Measurements from ENCODE around the gene CGB2.

CGB2 gene

DNA sequence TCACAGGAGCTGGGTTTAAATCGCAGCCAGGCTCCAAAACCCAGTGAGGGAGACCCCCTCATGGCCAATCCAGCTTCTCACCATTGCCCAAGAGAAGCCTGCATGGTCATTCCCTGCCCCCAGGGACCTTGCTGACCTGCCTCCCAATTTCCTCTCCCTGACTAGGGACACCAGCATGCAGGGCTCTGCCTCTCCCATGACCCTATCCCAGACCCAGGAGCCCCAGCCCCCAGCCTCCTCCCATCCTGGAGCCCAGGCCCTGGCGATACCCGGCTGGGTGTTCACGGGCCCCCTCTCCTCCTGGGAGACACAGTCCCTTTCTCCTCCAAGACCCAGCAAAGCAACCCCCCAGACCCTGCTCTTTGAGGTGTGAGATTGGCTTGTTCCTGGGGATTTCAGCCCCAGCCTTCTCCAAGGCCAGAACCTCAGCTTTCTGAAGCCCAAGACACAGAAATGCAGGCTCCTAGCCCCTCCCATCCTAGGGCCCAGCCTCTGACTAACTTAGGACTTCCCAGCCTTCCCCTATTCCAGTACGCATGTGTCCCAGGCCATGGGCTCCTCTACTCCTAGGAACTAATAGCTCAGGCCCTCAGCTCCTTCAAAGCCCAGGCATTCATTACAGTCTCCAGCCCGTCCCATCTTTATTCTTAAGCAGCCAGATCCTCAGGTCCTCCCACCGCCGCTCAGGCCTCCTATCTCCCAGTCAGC lies 39.7 kb upstream of the CGB2 start:
- H3K4me3 ChIP-seq (ENCODE audit: insufficient read depth, low read depth, low read length): peak overlapping the region; percentile 73
- no peaks in the 10 kb centered on the region for H3K27me3 ChIP-seq (ENCODE audit: control insufficient read depth, insufficient read depth, low read length, poor library complexity, severe bottlenecking)
- WGBS, 2 experiments: 42 to 43% methylated on average over 8 of the region's 8 CpGs
- no peaks in the 10 kb centered on the region for H3K9me3 ChIP-seq (ENCODE audit: control insufficient read depth, low read length)
- peaks cover 17% of the 10 kb centered on the region for H3K4me1 ChIP-seq (ENCODE audit: control insufficient read depth, insufficient read depth, low read length)
- H3K27ac ChIP-seq (ENCODE audit: insufficient read depth, low read depth, low read length, poor library complexity, severe bottlenecking): peak overlapping the region; percentile 71
- peaks cover 8% of the 10 kb centered on the region for H3K36me3 ChIP-seq (ENCODE audit: control insufficient read depth, insufficient read depth, low read length)

DNA sequence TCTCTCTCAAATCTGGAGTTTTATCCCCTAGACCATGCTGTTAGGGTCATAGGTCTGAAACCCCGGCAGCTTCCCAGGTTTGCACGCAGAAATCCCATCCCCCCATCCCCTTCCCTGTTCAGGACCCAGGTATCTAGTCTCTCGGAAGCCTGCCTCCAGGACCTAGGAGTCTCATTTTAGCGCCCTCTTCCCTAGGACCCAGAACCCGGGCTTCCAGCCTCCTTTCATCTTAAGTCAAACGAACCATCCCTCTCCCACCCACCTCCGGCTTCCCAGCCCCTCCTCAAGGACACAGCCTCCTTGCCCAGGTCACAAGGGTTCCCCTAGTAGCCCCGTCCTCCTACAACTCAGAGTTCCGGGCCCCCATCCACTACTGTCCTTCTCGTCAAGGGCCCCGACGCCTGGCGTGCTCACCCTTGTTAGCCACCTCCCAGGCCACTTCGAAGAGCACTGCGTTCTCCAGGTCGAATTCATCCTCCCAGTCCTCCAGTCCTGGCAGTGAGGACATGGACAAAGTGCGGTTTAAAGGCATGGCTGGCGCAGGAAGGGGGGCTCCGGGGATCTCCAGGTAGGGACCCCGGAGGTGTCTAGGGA lies 39.0 kb upstream of the CGB2 start:
- peaks cover 17% of the 10 kb centered on the region for H3K4me1 ChIP-seq (ENCODE audit: control insufficient read depth, insufficient read depth, low read length)
- H3K27me3 ChIP-seq (ENCODE audit: control insufficient read depth, insufficient read depth, low read length, poor library complexity, severe bottlenecking): no peaks in the 10 kb centered on the region
- 1% methylated on average over 20 of the region's 20 CpGs for WGBS, 2 experiments
- no peaks in the 10 kb centered on the region for H3K9me3 ChIP-seq (ENCODE audit: control insufficient read depth, low read length)
- H3K36me3 ChIP-seq (ENCODE audit: control insufficient read depth, insufficient read depth, low read length): peaks cover 8% of the 10 kb centered on the region
- peak overlapping the region; percentile 71 for H3K27ac ChIP-seq (ENCODE audit: insufficient read depth, low read depth, low read length, poor library complexity, severe bottlenecking)
- peak overlapping the region; percentile 73 for H3K4me3 ChIP-seq (ENCODE audit: insufficient read depth, low read depth, low read length)

DNA sequence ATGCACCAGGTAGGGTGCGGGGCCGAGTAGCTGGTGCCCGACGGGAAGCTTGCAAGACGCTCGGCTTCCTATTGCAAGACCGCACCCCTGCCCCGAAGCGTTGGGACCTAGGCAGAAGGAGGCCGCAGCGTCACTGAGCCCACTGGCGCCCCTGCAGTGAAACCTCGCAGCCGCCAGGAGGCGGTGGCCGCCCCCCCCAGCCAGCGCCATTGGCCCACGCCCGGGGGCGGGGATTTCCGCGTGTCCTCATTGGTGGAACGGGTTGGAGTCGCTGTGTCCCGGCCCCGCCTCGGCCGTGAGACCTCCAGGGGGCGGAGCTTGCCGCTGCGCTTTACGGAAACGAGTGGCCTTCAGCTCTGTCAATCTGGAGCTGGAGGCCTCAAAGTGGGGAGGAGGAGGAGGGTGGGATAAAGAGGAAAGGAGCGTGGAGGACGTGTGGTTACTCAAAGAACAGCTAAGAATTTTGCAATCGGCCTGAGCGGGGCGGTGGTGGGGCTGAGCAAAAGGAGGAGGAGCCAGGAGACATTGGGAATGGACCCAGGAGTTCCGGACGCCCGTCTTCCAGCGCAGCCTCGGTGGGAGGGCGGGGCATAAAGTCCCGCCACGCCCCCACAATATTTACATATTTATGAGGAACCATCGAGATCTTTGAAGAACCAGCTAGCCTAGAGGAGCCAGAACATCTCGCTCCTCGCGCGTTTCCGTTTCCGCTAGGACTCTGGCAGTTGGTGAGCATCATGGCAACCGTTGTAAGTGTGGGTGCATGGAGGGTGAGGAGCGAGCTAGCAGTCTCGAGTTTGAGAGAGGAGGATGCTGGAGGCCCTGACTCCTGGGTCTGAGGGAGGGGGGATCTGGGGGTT lies 38.3 kb upstream of the CGB2 start, which contains the start of the genes GYS1 and RUVBL2:
Gene GYS1 (minus strand): TSS at position 135 of the 860 bp plus-strand sequence. CDS start 197 bp downstream, outside the sequence.
Gene RUVBL2 (plus strand): TSS at position 713 of the 860 bp plus-strand sequence. CDS start 25 bp downstream, at position 738.
- Histone ChIP-seq H3K36me3 (ENCODE audit: control insufficient read depth, insufficient read depth, low read length) (peaks cover 3% of the 10 kb centered on the region), H3K27me3 (ENCODE audit: control insufficient read depth, insufficient read depth, low read length, poor library complexity, severe bottlenecking) (no peaks in the 10 kb centered on the region), H3K9me3 (ENCODE audit: control insufficient read depth, low read length) (no peaks in the 10 kb centered on the region), H3K4me3 (ENCODE audit: insufficient read depth, low read depth, low read length) (peak within 1 kb of the TSS; percentile 73), H3K4me1 (ENCODE audit: control insufficient read depth, insufficient read depth, low read length) (peaks cover 17% of the 10 kb centered on the region), H3K27ac (ENCODE audit: insufficient read depth, low read depth, low read length, poor library complexity, severe bottlenecking) (peak within 1 kb of the TSS; percentile 71)
- WGBS, 2 experiments: 0 to 1% methylated on average over 56 of the region's 56 CpGs

DNA sequence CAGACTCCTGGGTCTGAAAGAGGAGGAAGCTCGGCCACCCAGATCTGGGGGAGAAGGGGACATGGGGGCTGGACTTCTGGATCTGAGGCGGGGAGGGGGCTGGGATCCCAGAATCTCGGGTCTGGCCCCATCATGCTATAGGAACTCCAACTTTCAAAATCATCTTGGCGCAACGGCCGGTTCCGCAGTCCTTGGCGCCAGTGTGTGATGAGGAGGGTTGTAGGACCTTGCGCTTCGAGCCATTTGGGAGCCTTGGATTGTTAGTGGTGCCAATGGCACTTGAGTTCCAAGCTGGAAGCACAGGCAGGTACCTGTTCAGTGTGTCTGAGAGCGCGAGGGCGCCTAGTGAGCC lies 37.7 kb upstream of the CGB2 start:
- Histone ChIP-seq H3K4me3 (ENCODE audit: insufficient read depth, low read depth, low read length) (peak overlapping the region; percentile 73), H3K27me3 (ENCODE audit: control insufficient read depth, insufficient read depth, low read length, poor library complexity, severe bottlenecking) (no peaks in the 10 kb centered on the region), H3K36me3 (ENCODE audit: control insufficient read depth, insufficient read depth, low read length) (no peaks in the 10 kb centered on the region), H3K4me1 (ENCODE audit: control insufficient read depth, insufficient read depth, low read length) (peaks cover 17% of the 10 kb centered on the region), H3K9me3 (ENCODE audit: control insufficient read depth, low read length) (no peaks in the 10 kb centered on the region), H3K27ac (ENCODE audit: insufficient read depth, low read depth, low read length, poor library complexity, severe bottlenecking) (no peak overlapping the region)
- WGBS, 2 experiments: 4% methylated on average over 13 of the region's 13 CpGs

- Histone ChIP-seq H3K27me3 (ENCODE audit: control insufficient read depth, insufficient read depth, low read length, poor library complexity, severe bottlenecking) (no peaks in the 10 kb centered on the region), H3K27ac (ENCODE audit: insufficient read depth, low read depth, low read length, poor library complexity, severe bottlenecking) (no peak overlapping the region), H3K4me1 (ENCODE audit: control insufficient read depth, insufficient read depth, low read length) (peaks cover 7% of the 10 kb centered on the region), H3K36me3 (ENCODE audit: control insufficient read depth, insufficient read depth, low read length) (no peaks in the 10 kb centered on the region), H3K9me3 (ENCODE audit: control insufficient read depth, low read length) (no peaks in the 10 kb centered on the region), H3K4me3 (ENCODE audit: insufficient read depth, low read depth, low read length) (no peak overlapping the region)
- 86 to 88% methylated on average over 5 of the region's 5 CpGs for WGBS, 2 experiments
These were observed 33.7 kb upstream of the CGB2 start for GRCh38 chr19:48997972-48998371.

GRCh38 chr19:48999481-49000325 lies 32.0 kb upstream of the CGB2 start:
- Histone ChIP-seq H3K36me3 (ENCODE audit: control insufficient read depth, insufficient read depth, low read length) (peaks cover 7% of the 10 kb centered on the region), H3K4me1 (ENCODE audit: control insufficient read depth, insufficient read depth, low read length) (peaks cover 1% of the 10 kb centered on the region), H3K27me3 (ENCODE audit: control insufficient read depth, insufficient read depth, low read length, poor library complexity, severe bottlenecking) (no peaks in the 10 kb centered on the region), H3K27ac (ENCODE audit: insufficient read depth, low read depth, low read length, poor library complexity, severe bottlenecking) (no peak overlapping the region), H3K4me3 (ENCODE audit: insufficient read depth, low read depth, low read length) (no peak overlapping the region), H3K9me3 (ENCODE audit: control insufficient read depth, low read length) (no peaks in the 10 kb centered on the region)
- 46 to 48% methylated on average over 15 to 16 of the region's 16 CpGs for WGBS, 2 experiments

- H3K4me1 ChIP-seq (ENCODE audit: control insufficient read depth, insufficient read depth, low read length): no peaks in the 10 kb centered on the region
- no peaks in the 10 kb centered on the region for H3K9me3 ChIP-seq (ENCODE audit: control insufficient read depth, low read length)
- no peak overlapping the region for H3K4me3 ChIP-seq (ENCODE audit: insufficient read depth, low read depth, low read length)
- H3K27me3 ChIP-seq (ENCODE audit: control insufficient read depth, insufficient read depth, low read length, poor library complexity, severe bottlenecking): no peaks in the 10 kb centered on the region
- H3K27ac ChIP-seq (ENCODE audit: insufficient read depth, low read depth, low read length, poor library complexity, severe bottlenecking): no peak overlapping the region
- peaks cover 21% of the 10 kb centered on the region for H3K36me3 ChIP-seq (ENCODE audit: control insufficient read depth, insufficient read depth, low read length)
- 96 to 98% methylated on average over 15 of the region's 15 CpGs for WGBS, 2 experiments
These were observed 27.6 kb upstream of the CGB2 start for GRCh38 chr19:49004133-49004532.

GRCh38 chr19:49004964-49005614 lies 26.6 kb upstream of the CGB2 start:
- 94 to 98% methylated on average over 7 of the region's 7 CpGs for WGBS, 2 experiments
- H3K27me3 ChIP-seq (ENCODE audit: control insufficient read depth, insufficient read depth, low read length, poor library complexity, severe bottlenecking): no peaks in the 10 kb centered on the region
- no peak overlapping the region for H3K27ac ChIP-seq (ENCODE audit: insufficient read depth, low read depth, low read length, poor library complexity, severe bottlenecking)
- H3K36me3 ChIP-seq (ENCODE audit: control insufficient read depth, insufficient read depth, low read length): peaks cover 21% of the 10 kb centered on the region
- no peak overlapping the region for H3K4me3 ChIP-seq (ENCODE audit: insufficient read depth, low read depth, low read length)
- no peaks in the 10 kb centered on the region for H3K4me1 ChIP-seq (ENCODE audit: control insufficient read depth, insufficient read depth, low read length)
- no peaks in the 10 kb centered on the region for H3K9me3 ChIP-seq (ENCODE audit: control insufficient read depth, low read length)

DNA sequence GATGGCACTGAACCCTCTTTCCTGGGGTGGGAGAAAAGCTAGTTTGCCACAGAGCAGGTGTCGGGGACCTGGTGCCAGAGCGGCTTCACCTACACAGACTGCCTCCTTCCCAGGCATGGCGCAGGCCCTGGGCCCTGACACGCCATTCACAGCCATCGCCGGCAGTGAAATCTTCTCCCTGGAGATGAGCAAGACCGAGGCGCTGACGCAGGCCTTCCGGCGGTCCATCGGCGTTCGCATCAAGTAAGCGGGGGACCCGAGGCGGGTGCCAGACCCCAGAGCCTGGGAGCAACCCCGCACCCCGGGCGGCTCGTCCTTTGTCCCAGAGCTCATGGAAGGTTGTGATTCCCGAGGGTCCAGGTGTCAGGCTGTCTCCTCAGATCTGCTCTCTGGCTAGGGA lies 24.8 kb upstream of the CGB2 start:
- 95 to 96% methylated on average over 22 of the region's 22 CpGs for WGBS, 2 experiments
- Histone ChIP-seq H3K36me3 (ENCODE audit: control insufficient read depth, insufficient read depth, low read length) (peaks cover 30% of the 10 kb centered on the region), H3K27me3 (ENCODE audit: control insufficient read depth, insufficient read depth, low read length, poor library complexity, severe bottlenecking) (no peaks in the 10 kb centered on the region), H3K4me3 (ENCODE audit: insufficient read depth, low read depth, low read length) (no peak overlapping the region), H3K27ac (ENCODE audit: insufficient read depth, low read depth, low read length, poor library complexity, severe bottlenecking) (no peak overlapping the region), H3K4me1 (ENCODE audit: control insufficient read depth, insufficient read depth, low read length) (no peaks in the 10 kb centered on the region), H3K9me3 (ENCODE audit: control insufficient read depth, low read length) (no peaks in the 10 kb centered on the region)

Measured in ectodermal cell (in vitro differentiated cells).